Mesenchymal stem cell (in vitro differentiated cells and primary cell): ENCODE results near the gene N4BP3.

Experiments
- DNase-seq: peaks from one replicate; pipeline ENCODE4 v3.0.0-alpha.2; 2013
- H2AFZ ChIP-seq: one replicate; pipeline ENCODE4 v1.6.1; 2013; ENCODE audit warnings: low read depth, mild to moderate bottlenecking, control low read depth, inconsistent platforms, low read length, moderate library complexity
- H2AK5ac ChIP-seq: 2 replicates; pipeline ENCODE4 v1.6.1; 2013; ENCODE audit warnings: low read length, moderate library complexity, mild to moderate bottlenecking, inconsistent platforms; ENCODE audit not compliant: severe bottlenecking
- H2BK120ac ChIP-seq: one replicate; pipeline ENCODE4 v1.6.1; 2013; ENCODE audit warnings: low read depth, mild to moderate bottlenecking, inconsistent platforms, low read length, moderate library complexity
- H2BK12ac ChIP-seq, 2 experiments: one replicate each; pipeline ENCODE4 v1.6.1; 2013; ENCODE audit warnings: inconsistent platforms in 2 of 2, low read length in 2 of 2, mild to moderate bottlenecking in 2 of 2, moderate library complexity in 2 of 2, control low read depth in 1 of 2
- H2BK15ac ChIP-seq: one replicate; pipeline ENCODE4 v1.6.1; 2013; ENCODE audit warnings: mild to moderate bottlenecking, low read depth, inconsistent platforms; ENCODE audit not compliant: poor library complexity, severe bottlenecking
- H2BK5ac ChIP-seq: 2 replicates; pipeline ENCODE4 v1.6.1; 2013; ENCODE audit warnings: low read depth, mild to moderate bottlenecking, low read length, control low read depth, inconsistent platforms; ENCODE audit not compliant: poor library complexity, severe bottlenecking
- H3K14ac ChIP-seq, 2 experiments: one replicate each; pipeline ENCODE4 v1.6.1; 2013; ENCODE audit warnings: inconsistent platforms in 2 of 2, low read length in 2 of 2, control low read depth in 1 of 2, mild to moderate bottlenecking in 1 of 2, moderate library complexity in 1 of 2
- H3K18ac ChIP-seq, 2 experiments: one replicate each; pipeline ENCODE4 v1.6.1; 2013; ENCODE audit warnings: inconsistent platforms in 2 of 2, low read length in 2 of 2, control low read depth in 1 of 2, low read depth in 1 of 2, mild to moderate bottlenecking in 1 of 2
- H3K23ac ChIP-seq, 2 experiments: one replicate each; pipeline ENCODE4 v1.6.1; 2013; ENCODE audit warnings: inconsistent platforms in 2 of 2, low read length in 2 of 2, mild to moderate bottlenecking in 2 of 2, moderate library complexity in 2 of 2, control low read depth in 1 of 2
- H3K27ac ChIP-seq: 2 replicates; pipeline ENCODE4 v1.5.1; 2013; ENCODE audit warnings: mild to moderate bottlenecking, moderate library complexity, low read length, control low read depth, inconsistent platforms; ENCODE audit not compliant: poor library complexity, severe bottlenecking
- H3K27me3 ChIP-seq, 2 experiments: 2 replicates each; pipeline versions ENCODE4 v1.6.1 to v1.7.0; 2013; ENCODE audit warnings: low read length in 2 of 2, mild to moderate bottlenecking in 2 of 2, moderate library complexity in 2 of 2, control low read depth in 1 of 2, inconsistent platforms in 1 of 2; ENCODE audit not compliant: control insufficient read depth in 1 of 2, insufficient read depth in 1 of 2
- H3K36me3 ChIP-seq, 2 experiments: 2 replicates each; pipeline versions ENCODE4 v1.6.1 to v1.7.0; 2013; ENCODE audit warnings: low read length in 2 of 2, control low read depth in 1 of 2, inconsistent platforms in 1 of 2, low read depth in 1 of 2, mild to moderate bottlenecking in 1 of 2; ENCODE audit not compliant: insufficient read depth in 2 of 2, control insufficient read depth in 1 of 2
- H3K4ac ChIP-seq, 2 experiments: one replicate each; pipeline ENCODE4 v1.6.1; 2013; ENCODE audit warnings: inconsistent platforms in 2 of 2, low read length in 2 of 2, mild to moderate bottlenecking in 2 of 2, moderate library complexity in 2 of 2, control low read depth in 1 of 2, low read depth in 1 of 2
- H3K4me1 ChIP-seq: 2 replicates; pipeline ENCODE4 v1.6.1; 2013; ENCODE audit warnings: low read depth, low read length, control low read depth; ENCODE audit not compliant: control insufficient read depth, insufficient read depth
- H3K4me2 ChIP-seq: 2 replicates; pipeline ENCODE4 v1.6.1; 2013; ENCODE audit warnings: low read length, mild to moderate bottlenecking, inconsistent platforms; ENCODE audit not compliant: poor library complexity, severe bottlenecking
- H3K4me3 ChIP-seq, 2 experiments: 2 replicates each; pipeline versions ENCODE4 v1.5.1 to v1.7.0; 2013; ENCODE audit warnings: low read length in 2 of 2, mild to moderate bottlenecking in 2 of 2, control low read depth in 1 of 2, low read depth in 1 of 2; ENCODE audit not compliant: insufficient read depth in 1 of 2
- H3K79me1 ChIP-seq: replicated peaks from 2 replicates; pipeline ENCODE4 v1.6.1; 2013; ENCODE audit warnings: mild to moderate bottlenecking, control low read depth, low read length, inconsistent platforms; ENCODE audit not compliant: poor library complexity, severe bottlenecking
- H3K9ac ChIP-seq: 2 replicates; pipeline ENCODE4 v1.7.0; 2013; ENCODE audit warnings: mild to moderate bottlenecking, low read length, moderate library complexity
- H3K9me3 ChIP-seq: 2 replicates; pipeline ENCODE4 v1.7.0; 2013; ENCODE audit warnings: mild to moderate bottlenecking, low read length; ENCODE audit not compliant: control insufficient read depth
- H4K8ac ChIP-seq: one replicate; pipeline ENCODE4 v1.6.1; 2013; ENCODE audit warnings: inconsistent platforms, mild to moderate bottlenecking, low read length, moderate library complexity
- H4K91ac ChIP-seq: one replicate; pipeline ENCODE4 v1.6.1; 2013; ENCODE audit warnings: mild to moderate bottlenecking, low read length, inconsistent platforms
- WGBS: methylation state at CpG from one replicate; pipeline ENCODE4 v1.1.7; 2013; ENCODE audit warnings: mixed read lengths; 5-methylcytosine and 5-hydroxymethylcytosine counted together

N4BP3 gene

DNA sequence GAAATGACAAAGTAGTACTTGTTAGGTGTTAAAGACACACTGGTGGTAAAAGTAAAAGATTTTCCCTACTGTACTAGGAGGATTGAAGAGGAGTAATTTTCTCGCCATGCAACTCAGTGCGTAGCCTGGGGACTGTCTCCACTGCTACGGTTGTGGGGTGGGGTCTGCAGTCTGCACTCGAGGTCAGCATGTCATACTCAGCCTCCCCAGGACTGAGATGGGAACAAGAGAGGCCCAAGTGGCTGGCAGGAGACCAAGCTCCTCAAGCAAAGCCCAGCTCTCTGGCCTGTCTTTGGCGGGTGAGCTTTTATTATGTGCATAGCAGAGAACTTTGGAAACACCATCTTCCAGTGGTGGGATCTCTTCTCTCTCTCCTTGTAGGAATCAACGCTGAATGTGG, 29.9 kb downstream of the N4BP3 start:
- WGBS, result 92% methylated on average over 6 of the region's 6 CpGs
- Histone ChIP-seq H3K36me3 (peaks cover 60 to 70% of the 10 kb centered on the region in 2 experiments), H2AFZ (no peak overlapping the region), H3K18ac (no peak overlapping the region), H3K27me3 (no peaks in the 10 kb centered on the region), H3K79me1 (peaks cover 21% of the 10 kb centered on the region), H3K4me3 (no peak overlapping the region), H3K9me3 (no peaks in the 10 kb centered on the region), H4K8ac (no peak overlapping the region), H3K23ac (no peak overlapping the region), H3K27ac (no peak overlapping the region), H2BK15ac (no peak overlapping the region), H2BK5ac (no peak overlapping the region), H3K4me2 (no peak overlapping the region), H3K4me1 (peaks cover 8% of the 10 kb centered on the region), H3K4ac (no peak overlapping the region), H4K91ac (no peak overlapping the region), H2AK5ac (no peak overlapping the region), H3K14ac (no peak overlapping the region), H3K9ac (no peak overlapping the region), H2BK12ac (no peak overlapping the region), H2BK120ac (no peak overlapping the region)
- DNase-seq, result no peak

DNA sequence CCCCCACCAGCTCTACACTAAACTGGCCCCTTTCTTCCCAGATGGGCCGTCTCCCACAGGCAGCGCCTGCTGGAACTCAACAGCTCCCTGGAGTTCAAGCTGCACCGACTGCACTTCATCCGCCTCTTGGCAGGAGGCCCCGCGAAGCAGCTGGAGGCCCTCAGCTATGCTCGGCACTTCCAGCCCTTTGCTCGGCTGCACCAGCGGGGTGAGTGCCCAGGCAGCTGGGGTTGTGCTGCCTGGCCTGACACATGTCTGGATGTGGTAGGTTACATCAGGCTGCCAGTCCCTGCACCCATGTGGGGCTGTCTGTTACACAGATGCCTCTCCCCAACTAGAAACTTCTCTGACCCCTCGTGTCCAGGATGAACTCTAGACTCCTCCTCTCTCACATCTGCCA, 30.6 kb downstream of the N4BP3 start:
- H2AFZ ChIP-seq, result no peak overlapping the region
- H3K79me1 ChIP-seq, result peaks cover 27% of the 10 kb centered on the region
- no peak overlapping the region for H2BK15ac ChIP-seq
- H4K8ac ChIP-seq, result no peak overlapping the region
- H2BK5ac ChIP-seq, result no peak overlapping the region
- H3K18ac ChIP-seq, result no peak overlapping the region
- H3K4me1 ChIP-seq, result peaks cover 8% of the 10 kb centered on the region
- no peaks in the 10 kb centered on the region for H3K27me3 ChIP-seq
- no peak overlapping the region for H3K14ac ChIP-seq
- H2BK120ac ChIP-seq, result no peak overlapping the region
- no peak overlapping the region for H4K91ac ChIP-seq
- H3K9ac ChIP-seq, result no peak overlapping the region
- H3K36me3 ChIP-seq, result peaks cover 67 to 72% of the 10 kb centered on the region in 2 experiments
- WGBS, result 94% methylated on average over 10 of the region's 10 CpGs
- no peaks in the 10 kb centered on the region for H3K9me3 ChIP-seq
- no peak overlapping the region for H3K4ac ChIP-seq
- H2AK5ac ChIP-seq, result no peak overlapping the region
- DNase-seq, result no peak
- H3K27ac ChIP-seq, result peak overlapping the region; percentile 57
- H2BK12ac ChIP-seq, result no peak overlapping the region
- H3K4me3 ChIP-seq, result no peak overlapping the region
- H3K23ac ChIP-seq, result no peak overlapping the region
- H3K4me2 ChIP-seq, result no peak overlapping the region

DNA sequence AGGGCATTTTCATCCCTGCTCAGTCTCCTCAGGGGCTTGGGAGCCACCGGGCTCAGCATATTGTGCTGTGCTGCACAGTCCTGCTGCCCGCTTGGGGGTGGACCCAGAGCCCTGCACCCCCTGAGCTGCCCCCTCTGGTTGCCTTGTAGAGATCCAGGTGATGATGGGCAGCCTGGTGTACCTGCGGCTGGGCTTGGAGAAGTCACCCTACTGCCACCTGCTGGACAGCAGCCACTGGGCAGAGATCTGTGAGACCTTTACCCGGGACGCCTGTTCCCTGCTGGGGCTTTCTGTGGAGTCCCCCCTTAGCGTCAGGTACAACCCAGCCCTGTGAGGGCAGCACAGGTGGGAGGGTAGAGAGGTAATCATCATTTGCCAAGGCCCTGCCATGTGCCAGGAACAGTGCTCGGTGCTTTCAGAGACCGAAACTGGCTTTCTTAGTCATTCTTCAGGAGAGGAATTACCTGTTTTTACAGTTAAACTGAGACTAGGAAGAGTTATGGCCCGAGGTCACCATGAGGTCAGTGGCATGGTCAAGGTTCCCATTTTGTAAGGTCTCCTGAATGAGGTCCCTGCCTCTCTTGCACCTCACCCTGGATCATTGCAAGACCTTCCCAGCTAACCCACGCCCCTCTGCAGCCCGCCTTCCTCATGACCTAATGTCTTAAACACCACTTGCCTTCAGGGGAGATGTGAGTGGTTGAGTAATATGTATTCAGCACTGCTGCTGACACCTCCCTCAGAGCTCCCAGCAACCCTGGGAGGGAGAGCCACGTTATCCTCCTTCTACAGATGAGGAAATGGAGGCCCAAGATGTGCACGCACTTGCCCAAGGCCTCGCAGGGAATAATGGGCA, 32.9 kb downstream of the N4BP3 start:
- no peak overlapping the region for H2BK15ac ChIP-seq
- peaks cover 33% of the 10 kb centered on the region for H3K79me1 ChIP-seq
- no peak overlapping the region for H2BK12ac ChIP-seq
- H3K4me1 ChIP-seq, result peaks cover 8% of the 10 kb centered on the region
- peak; percentile 53 for DNase-seq
- no peaks in the 10 kb centered on the region for H3K9me3 ChIP-seq
- H3K4ac ChIP-seq, result no peak overlapping the region
- no peak overlapping the region for H2BK120ac ChIP-seq
- no peak overlapping the region for H3K27ac ChIP-seq
- H3K4me2 ChIP-seq, result no peak overlapping the region
- H3K36me3 ChIP-seq, result peaks cover 81 to 88% of the 10 kb centered on the region in 2 experiments
- H2AFZ ChIP-seq, result no peak overlapping the region
- H4K91ac ChIP-seq, result no peak overlapping the region
- 68% methylated on average over 12 of the region's 14 CpGs for WGBS
- H4K8ac ChIP-seq, result no peak overlapping the region
- no peak overlapping the region for H3K18ac ChIP-seq
- no peak overlapping the region for H2AK5ac ChIP-seq
- H2BK5ac ChIP-seq, result no peak overlapping the region
- no peak overlapping the region for H3K9ac ChIP-seq
- H3K27me3 ChIP-seq, result no peaks in the 10 kb centered on the region
- H3K14ac ChIP-seq, result no peak overlapping the region
- no peak overlapping the region for H3K23ac ChIP-seq
- no peak overlapping the region for H3K4me3 ChIP-seq

DNA sequence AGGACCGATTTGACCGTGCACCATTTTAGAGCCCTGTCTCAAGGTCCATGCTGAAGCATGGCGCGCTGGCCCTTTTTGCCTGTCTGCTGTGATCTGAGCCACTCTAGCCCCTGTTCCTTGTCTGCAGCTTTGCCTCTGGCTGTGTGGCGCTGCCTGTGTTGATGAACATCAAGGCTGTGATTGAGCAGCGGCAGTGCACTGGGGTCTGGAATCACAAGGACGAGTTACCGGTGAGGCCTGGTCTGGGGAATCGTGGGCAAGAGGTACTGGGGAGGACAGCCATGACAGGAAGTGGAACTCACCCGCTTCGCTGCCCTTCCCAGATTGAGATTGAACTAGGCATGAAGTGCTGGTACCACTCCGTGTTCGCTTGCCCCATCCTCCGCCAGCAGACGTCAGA, 34.1 kb downstream of the N4BP3 start:
- Histone ChIP-seq H3K14ac (no peak overlapping the region), H2BK12ac (no peak overlapping the region), H3K18ac (no peak overlapping the region), H2BK120ac (no peak overlapping the region), H3K4ac (no peak overlapping the region), H3K4me2 (no peak overlapping the region), H3K36me3 (peaks cover 85 to 88% of the 10 kb centered on the region in 2 experiments), H3K4me1 (peaks cover 10% of the 10 kb centered on the region), H3K23ac (no peak overlapping the region), H3K79me1 (peaks cover 43% of the 10 kb centered on the region), H2BK5ac (no peak overlapping the region), H2BK15ac (no peak overlapping the region), H3K27ac (no peak overlapping the region), H2AFZ (no peak overlapping the region), H3K9me3 (no peaks in the 10 kb centered on the region), H4K8ac (no peak overlapping the region), H4K91ac (no peak overlapping the region), H3K9ac (no peak overlapping the region), H2AK5ac (no peak overlapping the region), H3K4me3 (no peak overlapping the region), H3K27me3 (no peaks in the 10 kb centered on the region)
- 90% methylated on average over 15 of the region's 15 CpGs for WGBS
- DNase-seq, result no peak
